ENCODE data around the gene INTS7.

Gene INTS7

GRCh38 chr1:211902624-211903291 is 132.6 kb downstream of the INTS7 start:
- no peak for DNase-seq

- no peak for DNase-seq
Observed at GRCh38 chr1:211901945-211902344, 133.4 kb downstream of the INTS7 start.

- no peak for DNase-seq
Observed at GRCh38 chr1:211900441-211900840, 134.9 kb downstream of the INTS7 start.

GRCh38 chr1:211896958-211897357 is 138.4 kb downstream of the INTS7 start:
- no peak for DNase-seq

- DNase-seq: no peak
Observed at GRCh38 chr1:211895126-211895759, 140.1 kb downstream of the INTS7 start.

- DNase-seq: no peak
Observed at GRCh38 chr1:211894312-211894711, 141.0 kb downstream of the INTS7 start.

- DNase-seq: no peak
Observed at GRCh38 chr1:211893260-211893659, 142.1 kb downstream of the INTS7 start.

- no peak for DNase-seq
Observed at GRCh38 chr1:211892577-211892976, 142.8 kb downstream of the INTS7 start.

- no peak for DNase-seq
Observed at GRCh38 chr1:211891708-211892107, 143.6 kb downstream of the INTS7 start.

Measured in CD4-positive, alpha-beta T cell treated with Interleukin-10 for 1 hour (primary cell).